Measurements from ENCODE around the gene BASP1.
"Not testable (repeated sequence)": the region's sequence is repeated elsewhere in the genome, so short reads cannot be mapped to it uniquely, and the experiment has no call there.

Gene BASP1

DNA sequence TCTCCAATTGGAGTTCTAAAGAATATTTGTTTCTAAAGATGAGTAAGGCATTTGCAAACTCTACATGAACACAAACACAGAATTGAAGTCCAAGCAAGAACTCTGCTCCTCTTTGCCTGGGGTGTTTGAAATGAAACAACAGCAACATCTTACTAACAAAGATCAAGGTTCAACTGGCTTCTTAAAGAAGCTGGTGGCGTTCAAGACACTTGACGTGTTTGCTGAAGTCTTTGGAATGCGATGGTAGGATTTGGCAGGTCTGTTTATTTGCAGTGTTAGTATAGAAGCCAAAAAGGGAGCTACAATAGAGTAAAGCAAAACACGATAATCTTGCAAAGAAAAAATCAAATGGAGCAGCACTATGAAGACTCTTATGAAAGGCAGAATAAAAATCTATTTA is 94.9 kb downstream of the BASP1 start:
- Histone ChIP-seq H3K4me1 (peaks cover 4% of the 10 kb centered on the region; the same call in 1 of the 2 replicates), H3K36me3 (no peaks in the 10 kb centered on the region), H3K4me3 (ENCODE audit: low read depth, low read length) (no peak overlapping the region), H3K27me3 (no peaks in the 10 kb centered on the region), H3K9me3 (no peaks in the 10 kb centered on the region)
- TF ChIP-seq CTCF (IDR thresholded peaks at IDR 0.05; ENCODE audit: low read depth, low read length), result no peak
- DNase-seq, result no peak

DNA sequence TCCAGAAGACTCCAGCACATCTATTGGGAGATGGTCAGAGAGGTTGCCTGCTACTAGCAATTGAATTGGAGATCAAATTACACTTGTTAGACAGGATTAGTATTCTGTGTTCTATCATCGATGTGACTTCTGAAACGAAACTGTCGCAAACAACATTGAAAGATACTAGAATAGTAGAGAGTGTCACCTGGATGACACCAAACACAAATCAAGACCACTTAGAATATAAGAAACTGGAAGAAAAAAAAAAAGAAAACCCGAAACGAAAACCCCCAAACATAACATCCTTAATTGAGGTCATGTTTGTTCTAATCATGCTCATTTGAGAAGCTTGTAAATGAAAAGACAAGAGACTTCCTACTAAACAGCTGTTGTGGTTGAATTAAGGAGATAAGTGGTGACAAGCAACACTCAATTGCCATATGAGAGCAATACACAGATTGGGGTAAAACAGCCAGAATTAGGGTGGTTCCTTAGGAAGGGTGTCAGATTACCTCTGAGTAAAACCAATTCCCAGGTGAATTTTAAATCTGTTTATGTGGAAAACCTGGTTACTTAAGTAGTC is 97.6 kb downstream of the BASP1 start:
- Histone ChIP-seq H3K4me3 (ENCODE audit: low read depth, low read length) (no peak overlapping the region), H3K4me1 (peaks cover 4% of the 10 kb centered on the region; the same call in 1 of the 2 replicates), H3K36me3 (no peaks in the 10 kb centered on the region), H3K9me3 (no peaks in the 10 kb centered on the region), H3K27me3 (no peaks in the 10 kb centered on the region)
- no peak for DNase-seq
- no peak for TF ChIP-seq CTCF (IDR thresholded peaks at IDR 0.05; ENCODE audit: low read depth, low read length)

- Histone ChIP-seq H3K27me3 (no peaks in the 10 kb centered on the region), H3K36me3 (no peaks in the 10 kb centered on the region), H3K4me3 (ENCODE audit: low read depth, low read length) (no peak overlapping the region), H3K9me3 (no peaks in the 10 kb centered on the region), H3K4me1 (peaks cover 4% of the 10 kb centered on the region; the same call in 1 of the 2 replicates)
- no peak for DNase-seq
- TF ChIP-seq CTCF (IDR thresholded peaks at IDR 0.05; ENCODE audit: low read depth, low read length), result no peak
Measured at GRCh38 chr5:17315710-17316221, 98.3 kb downstream of the BASP1 start.

DNA sequence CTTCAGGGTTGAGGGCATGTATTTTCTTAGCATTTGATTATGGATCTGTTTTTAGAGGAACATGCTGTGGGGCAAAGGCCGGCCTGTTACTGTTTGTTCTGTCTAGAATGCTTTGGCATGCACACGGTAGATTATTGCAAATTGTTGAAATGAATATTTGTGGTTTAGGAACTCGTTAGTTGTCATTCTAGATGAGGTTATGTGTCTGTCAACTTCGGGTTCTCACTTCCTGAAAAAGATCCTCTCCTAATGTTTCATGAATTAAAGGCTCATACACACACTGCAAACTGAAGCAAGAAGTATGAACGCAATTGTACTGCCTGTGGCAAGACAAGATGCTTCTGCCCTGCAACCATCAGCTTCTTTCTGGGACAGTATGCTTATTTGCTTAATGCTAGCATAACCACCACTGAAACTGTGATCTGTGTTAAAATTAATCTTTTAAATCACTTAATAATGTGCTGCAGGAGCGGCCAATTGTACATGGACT is 99.6 kb downstream of the BASP1 start:
- H3K9me3 ChIP-seq, result no peaks in the 10 kb centered on the region
- no peak for TF ChIP-seq CTCF (IDR thresholded peaks at IDR 0.05; ENCODE audit: low read depth, low read length)
- H3K27me3 ChIP-seq, result no peaks in the 10 kb centered on the region
- no peaks in the 10 kb centered on the region for H3K36me3 ChIP-seq
- peaks cover 4% of the 10 kb centered on the region; the same call in 1 of the 2 replicates for H3K4me1 ChIP-seq
- H3K4me3 ChIP-seq (ENCODE audit: low read depth, low read length), result no peak overlapping the region
- DNase-seq, result no peak

- TF ChIP-seq CTCF (IDR thresholded peaks at IDR 0.05; ENCODE audit: low read depth, low read length), result no peak
- no peak for DNase-seq
Measured at GRCh38 chr5:17317473-17317872, 100.0 kb downstream of the BASP1 start.

DNA sequence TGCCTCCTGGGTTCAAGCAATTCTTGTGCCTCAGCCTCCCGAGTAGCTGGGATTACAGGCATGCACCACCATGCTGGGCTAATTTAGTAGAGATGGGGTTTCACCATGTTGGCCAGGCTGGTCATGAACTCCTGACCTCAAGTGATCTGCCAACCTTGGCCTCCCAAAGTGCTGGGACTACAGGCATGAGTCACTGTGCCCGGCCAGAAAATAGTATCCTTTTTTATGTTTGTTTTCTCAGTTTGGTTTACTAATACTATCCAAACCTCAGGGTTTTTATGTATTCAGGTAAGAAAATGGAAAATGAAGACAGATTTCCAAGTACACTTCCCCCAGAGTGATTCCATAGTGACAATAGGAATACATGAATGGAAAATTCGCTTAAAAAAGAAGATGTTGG is 101.7 kb downstream of the BASP1 start:
- not testable (repeated sequence) for H3K4me1 ChIP-seq; H3K36me3 ChIP-seq; DNase-seq; H3K4me3 ChIP-seq (ENCODE audit: low read depth, low read length); H3K9me3 ChIP-seq; H3K27me3 ChIP-seq

More at GRCh38 chr5:17317473-17317872, 100.0 kb downstream of the BASP1 start:
- peaks cover 4% of the 10 kb centered on the region; the same call in 1 of the 2 replicates for H3K4me1 ChIP-seq
- H3K9me3 ChIP-seq, result no peaks in the 10 kb centered on the region
- no peak overlapping the region for H3K4me3 ChIP-seq (ENCODE audit: low read depth, low read length)
- H3K36me3 ChIP-seq, result no peaks in the 10 kb centered on the region
- H3K27me3 ChIP-seq, result no peaks in the 10 kb centered on the region
